Activated CD8-positive, alpha-beta memory T cell treated with anti-CD3 and anti-CD28 coated beads, Interleukin-2, amount 50 U/mL, for 1 hour (primary cell): Measurements from ENCODE around the gene WDR82.

Source experiments
- DNase-seq: peaks from one replicate; pipeline ENCODE4 v3.0.0-alpha.2; 2020; ENCODE audit errors: extremely low read depth

WDR82 gene

DNA sequence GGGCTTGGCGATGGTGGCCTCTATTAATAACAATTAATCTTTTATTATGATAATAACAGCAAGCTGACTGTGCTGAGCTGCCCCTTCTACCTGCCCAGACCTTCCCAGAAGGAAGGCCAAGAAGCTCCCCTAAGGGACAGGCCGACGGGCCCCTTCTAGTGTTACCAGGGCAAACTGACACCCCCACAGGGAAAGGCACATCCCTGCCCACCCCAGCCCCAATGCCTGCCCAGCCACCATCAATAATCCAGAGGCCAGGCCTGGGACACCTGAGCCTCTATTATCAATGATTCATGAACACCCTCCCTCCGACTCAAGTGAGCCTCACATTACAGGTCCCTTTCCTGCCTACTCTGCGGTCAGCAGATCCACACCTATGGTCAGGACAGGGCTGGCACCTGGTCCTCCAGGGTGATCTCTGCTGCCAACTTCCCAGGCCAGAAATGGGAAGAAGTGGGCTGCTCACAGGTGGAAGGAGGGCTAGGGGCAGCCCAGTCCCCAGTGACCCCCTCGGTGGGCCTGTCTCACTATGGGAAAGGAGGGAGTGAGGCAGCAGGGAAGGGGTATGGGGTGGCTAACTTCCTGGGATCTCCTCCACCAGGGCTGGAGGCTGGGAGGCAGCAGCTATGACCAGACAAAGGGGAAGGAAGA is 41.3 kb downstream of the WDR82 start:
- DNase-seq, result no peak

DNA sequence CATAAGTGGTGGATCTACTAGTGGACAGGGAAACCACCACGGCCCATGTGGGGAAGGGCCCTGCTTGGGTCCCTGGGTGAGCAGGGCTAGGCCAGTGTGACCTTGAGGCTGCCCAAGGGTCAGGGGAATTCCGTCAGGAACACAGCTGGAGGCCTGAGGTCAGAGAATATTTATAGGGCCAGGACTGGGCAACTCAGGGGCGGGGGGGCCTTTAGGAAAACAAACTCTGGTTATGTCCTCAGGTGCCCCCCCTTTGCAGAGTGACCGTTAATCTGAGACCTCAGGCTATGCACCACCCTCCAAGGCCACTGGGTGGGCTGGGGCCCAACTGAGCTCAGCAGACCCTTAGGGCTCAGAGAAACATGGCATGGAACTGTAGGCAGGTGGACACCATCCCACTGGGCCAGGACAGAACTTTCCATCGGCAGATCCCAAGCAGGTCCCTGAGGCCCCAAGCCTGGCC is 42.0 kb downstream of the WDR82 start:
- no peak for DNase-seq

DNA sequence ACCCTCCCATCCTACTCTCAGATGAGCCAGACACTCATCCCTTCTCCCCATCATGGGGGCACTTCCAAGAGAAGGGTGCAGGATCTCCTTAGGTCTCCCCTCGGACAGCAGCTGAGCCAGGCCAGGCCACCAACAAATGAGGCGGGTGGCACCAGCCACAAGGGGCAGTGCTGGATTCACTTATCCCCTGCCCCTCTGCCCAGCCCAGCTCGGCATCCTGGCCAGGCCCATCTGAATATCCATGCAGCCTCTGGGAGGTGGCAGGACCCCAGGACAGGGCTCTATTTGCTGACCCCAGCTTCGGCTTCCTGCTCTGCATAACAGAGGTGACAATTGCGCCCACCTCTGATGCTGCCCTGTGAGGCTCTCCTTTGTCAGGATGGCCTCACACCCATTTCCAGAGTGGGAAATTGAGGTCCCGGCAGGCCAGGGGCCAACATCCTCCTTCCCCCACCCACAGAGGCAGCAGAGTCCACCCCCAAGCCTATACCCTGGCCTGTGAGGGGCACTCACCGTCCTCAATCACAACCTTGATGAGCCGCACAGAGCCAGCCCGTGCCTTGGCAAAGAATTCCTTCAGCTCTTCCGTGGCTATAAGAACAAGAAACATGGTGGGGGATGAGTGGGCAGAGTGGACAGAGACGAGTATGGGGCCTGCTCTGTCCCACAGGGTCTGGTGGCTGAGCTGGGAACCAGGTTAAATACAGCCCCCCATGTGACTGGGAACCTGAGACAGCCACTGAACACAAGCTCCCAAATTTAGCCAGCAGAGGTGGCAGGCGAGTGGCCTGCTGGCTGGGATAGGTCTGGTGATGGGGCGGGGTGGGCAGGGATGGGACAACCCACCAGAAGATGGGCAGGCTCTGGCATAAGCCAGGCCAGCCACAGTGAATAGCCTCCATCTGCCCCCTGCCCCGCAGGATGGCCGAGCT is 43.7 kb downstream of the WDR82 start:
- DNase-seq, result no peak

DNA sequence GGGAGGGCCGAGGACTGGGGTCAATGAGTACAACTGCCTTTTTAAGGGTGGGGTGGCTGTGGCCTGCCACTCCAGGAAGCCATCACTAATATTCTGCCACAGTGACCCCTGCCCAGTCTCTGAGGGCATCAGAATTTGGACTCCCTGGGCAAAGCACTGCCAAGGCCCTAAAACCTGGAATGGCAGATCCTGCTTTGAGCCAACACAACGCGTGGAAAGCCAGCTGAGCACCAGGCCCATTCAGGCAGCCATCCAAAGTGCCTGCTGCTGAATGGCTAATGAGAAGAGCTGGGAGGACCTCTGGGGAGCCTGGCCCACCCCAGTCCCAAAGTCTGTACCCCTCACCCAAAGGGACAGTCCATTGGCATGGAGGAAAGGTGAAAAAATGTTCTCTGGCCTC is 44.5 kb downstream of the WDR82 start:
- no peak for DNase-seq

DNA sequence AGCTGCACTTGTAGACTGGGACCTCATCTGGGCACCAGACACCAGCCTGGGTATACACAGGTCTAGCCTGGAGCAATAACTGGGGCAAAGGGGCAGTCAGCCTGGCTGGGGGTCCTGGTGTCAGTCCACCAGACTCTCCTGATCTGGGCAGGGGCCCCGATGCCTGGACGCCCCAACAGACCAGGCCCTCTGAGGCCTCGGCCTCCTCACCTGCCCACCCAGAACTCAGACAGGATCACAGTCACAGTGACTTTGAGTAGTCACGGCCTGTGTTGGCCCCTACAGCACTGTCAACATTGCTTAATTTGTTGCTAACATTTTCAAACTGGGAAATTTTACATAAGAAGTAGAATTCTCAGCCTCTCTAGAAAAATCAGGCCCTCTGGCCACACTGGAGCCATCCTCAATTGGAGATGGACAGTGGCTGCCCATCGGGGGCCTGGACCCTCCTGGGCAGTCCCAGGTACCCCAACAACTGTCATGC is 45.3 kb downstream of the WDR82 start:
- DNase-seq, result no peak

DNA sequence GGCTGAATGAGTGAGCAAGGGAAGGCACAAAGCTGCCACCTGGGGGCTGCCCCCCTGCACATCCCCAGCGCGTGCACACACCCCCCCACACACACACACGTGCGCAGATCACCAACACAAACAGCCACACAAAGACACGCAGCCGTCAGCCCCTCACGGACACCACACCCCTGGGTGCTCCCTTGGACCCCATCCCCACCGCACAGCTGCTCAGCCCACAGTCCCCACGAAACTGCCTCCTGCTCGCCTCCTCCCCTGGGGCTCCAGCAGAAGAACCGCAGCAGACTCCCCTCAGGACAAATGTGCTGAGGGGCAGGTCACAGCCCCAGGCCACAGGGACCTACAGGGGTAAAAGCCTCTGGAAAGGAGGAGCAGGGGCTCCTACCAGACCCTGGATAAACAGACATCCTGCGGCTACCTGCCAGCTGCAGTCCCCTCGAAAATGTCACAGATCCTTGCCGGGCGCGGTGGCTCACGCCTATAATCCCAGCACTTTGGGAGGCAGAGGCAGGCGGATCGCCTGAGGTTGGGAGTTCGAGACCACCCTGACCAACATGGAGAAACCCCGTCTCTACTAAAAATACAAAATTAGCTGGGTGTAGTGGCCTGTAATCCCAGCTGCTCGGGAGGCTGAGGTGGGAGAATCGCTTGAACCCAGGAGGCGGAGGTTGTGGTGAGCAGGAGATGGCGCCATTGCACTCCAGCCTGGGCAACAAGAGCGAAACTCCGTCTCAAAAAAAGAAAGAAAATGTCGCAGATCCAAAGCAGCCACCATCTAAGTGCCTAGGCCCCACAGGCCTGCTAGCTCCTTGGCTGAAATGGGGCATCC is 46.0 kb downstream of the WDR82 start:
- DNase-seq, result no peak

DNA sequence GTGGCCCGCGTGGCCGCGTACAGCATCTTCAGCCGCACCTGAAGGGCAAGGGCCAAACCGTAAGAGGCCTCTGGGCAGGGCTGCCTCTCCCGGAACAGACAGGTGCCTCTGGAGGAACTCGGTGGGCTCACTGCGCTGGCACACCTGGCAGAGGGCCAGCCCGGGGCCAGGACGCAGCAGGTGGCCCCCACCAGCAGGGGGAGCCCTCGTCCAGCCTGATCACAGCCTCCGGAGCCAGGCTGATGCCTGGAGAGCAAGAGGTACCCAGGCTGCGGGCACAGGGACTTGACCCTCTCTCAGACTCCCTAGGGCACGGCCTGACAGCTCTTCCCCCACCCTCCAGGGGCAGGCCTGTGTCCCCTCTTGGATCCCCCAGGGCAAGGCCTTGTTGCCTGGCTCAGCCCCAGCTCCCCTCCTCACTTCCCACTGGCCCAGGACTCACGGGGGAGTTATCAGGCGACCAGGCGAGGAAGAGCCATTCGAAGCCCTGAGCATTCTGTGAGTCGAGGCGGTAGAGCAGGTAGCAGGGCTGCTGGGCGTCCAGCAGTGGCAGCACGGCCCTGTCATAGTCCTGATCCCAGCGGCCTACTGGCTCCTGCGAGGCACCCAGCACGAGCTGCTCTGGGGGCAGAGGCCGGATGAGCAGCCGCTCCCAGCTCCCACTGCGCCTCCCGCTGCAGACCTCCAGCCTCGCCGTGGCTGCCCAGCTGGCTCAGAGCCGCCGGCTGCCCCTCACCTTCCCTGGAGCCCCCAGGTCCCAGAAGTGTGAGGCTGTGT is 46.8 kb downstream of the WDR82 start:
- peak; percentile 68 for DNase-seq

DNA sequence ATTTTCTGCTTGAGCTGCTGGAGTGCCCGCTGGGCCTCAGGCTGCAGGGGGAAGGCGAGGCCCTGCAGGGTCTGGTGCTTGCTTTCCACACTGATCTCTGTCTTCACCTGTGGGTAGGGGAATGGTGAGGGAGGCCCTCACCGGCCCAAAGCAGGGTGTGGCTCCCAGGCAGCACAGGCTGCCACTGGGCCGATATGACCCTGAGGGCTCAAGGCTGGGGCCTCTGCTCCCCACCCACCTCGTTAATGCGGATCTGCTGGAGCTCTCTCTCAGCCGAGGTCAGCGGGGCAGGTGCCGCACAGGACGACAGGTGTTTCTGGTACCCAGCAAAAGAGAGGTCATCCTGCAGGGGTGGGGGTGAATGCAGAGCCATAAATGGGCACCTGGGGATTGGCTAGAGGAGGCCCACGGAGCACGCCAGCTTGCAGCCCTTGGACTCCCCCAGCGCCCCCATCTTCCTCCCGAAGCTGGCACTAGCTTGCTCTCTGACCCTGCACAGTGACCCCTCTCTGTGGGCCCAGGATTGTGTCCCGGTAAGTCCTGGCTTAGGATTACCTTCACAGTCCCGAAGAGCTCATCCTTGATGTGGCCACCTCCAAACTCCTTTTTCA is 47.5 kb downstream of the WDR82 start:
- DNase-seq, result no peak

DNA sequence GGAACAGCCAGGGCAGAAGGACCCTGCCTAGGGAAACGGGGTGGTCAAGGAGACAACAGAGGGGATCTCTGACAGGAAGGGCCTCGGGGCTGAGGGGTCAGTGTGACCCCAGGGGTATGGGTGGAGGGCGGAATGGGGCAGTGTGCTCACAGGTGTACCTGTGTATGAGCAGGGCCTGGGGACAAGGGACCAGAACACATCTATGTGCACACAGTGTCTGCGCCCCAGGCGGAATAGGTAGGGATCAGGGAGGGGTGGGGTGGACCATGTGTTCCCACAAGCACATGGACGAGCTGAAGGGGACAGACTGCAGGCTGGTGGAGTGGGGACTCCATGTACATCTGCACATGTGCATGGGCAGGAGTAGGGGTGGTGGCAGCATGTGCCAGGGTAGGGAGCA is 48.0 kb downstream of the WDR82 start:
- DNase-seq, result no peak

DNA sequence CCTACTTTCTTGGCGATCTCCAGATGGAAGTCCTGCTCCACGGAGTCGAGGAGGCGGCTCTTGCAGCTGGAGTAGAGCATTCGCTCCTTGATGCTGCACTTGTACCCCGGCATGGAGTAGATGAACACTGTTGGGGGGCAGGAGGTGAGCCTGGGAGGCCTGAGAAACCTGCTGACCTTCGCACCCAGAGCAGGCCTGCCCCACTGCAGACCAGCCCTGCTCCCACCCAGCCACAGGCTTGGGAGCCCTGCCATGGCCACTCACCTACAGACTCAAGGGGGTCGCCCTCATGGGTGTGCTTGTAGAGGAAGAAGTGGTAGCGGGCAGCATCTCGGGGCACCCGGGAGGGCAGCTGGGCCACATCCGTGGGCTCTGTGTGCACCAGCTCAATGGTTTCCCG is 48.8 kb downstream of the WDR82 start:
- no peak for DNase-seq

DNA sequence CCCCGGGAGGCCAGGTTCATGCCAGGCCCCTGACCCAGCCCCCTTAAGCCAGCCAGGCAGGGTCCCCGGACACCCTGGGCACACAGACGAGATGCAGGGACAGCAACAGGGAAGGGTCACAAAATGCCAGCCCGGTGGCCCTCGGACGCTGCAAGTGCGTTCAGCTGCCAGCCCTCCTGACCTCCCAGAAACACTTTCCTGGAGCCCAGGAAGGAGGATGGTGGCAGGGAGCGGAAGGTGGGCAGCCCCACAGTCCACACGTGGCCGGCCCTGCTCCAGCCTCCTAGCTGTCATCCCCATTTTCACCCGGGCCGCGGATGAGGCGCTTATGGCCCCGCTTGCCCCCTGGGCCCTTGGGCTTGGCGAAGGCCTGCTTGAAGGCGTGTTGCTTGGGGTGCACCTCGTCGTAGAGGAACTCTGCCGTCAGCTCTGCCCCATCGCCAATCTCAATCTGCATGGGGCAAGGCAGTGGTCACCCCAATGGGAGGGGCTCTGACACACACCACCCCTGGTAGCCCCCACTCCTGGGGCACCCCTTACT is 49.6 kb downstream of the WDR82 start:
- DNase-seq, result no peak

DNA sequence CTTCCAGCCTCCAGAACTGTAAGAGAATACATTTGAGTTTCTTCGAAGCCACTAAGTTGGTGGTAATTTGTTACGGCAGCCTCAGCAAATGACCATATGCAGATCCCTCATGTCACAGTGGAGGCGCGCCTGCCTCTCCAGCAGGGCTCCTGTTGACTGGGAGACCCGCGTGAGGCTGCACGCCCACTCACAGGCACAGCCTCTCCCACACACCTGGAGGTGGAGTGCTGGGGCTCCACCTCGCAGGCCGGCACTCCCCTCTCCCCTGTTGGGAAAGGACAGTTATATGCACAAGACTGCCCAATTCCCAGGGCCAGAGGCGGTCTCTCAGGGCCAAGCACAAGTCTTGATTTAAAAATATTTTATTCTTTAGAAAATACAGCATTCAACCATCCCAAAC is 50.2 kb downstream of the WDR82 start:
- DNase-seq, result no peak

DNA sequence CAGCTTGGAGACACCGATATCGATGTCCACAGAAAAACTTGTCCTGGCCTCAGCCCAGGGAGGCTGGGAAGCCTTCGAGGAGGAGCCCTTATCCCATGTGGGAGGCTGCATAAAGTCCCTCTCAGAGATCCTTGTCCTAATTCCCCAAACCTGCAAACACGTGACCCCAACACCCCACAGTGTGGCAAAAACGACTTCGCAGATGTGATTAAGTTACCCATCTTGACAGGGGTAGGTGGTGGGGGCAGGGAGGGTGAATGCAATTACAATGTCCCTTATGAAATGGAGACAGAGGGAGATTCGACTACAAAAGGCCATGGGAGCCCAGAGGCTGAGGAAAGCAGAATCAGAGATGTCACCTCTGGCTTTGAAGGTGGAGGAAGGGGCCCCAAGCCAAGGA is 50.7 kb downstream of the WDR82 start:
- no peak for DNase-seq

DNA sequence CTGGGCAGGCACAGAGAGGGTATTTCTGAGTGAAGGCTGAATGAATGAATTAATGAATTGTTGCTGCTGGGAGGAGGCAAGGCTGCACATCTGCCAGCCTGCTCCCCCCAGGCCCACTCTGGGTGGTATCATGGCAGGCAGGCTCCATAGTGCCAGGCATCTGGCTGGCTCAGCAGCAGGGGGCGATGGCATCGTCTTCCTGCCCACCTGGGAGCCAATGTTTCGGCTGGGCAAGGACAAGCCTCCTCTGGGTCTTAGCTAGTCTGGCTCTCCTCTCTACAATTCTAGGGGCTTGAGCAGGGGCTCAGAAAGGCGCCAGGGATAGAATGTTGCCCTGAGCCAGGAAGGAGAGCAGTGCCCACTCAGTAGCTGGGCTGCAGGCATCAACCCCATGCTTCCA is 51.3 kb downstream of the WDR82 start:
- no peak for DNase-seq

DNA sequence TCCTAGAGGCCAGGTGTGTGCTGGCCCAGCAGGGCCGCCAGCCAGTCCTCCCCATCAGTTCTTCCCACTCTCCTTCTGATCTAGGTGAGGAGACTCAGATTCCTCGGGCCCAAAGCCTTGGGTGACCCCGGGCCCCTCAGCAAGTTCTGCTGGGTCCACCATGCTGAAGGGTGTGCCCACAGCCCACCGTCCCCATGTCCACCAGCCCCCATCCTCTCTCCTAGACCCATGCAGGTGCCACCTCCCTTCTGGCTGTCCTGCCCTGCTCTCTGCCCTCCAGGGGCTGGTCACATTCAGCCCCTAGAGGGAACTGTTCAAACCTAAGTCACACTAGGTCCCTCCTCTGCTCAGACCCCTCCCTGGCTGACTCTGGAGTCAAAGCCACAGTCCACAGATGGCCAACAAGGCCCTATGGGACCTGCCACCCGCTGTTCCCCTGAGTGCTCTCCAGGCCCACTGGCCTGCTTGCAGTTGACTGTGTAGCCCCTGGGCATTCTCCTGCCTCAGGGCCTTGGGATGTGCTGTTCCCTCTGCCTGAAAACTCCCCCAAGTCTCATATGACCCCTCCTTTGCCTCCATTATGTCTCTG is 52.1 kb downstream of the WDR82 start:
- DNase-seq, result no peak

DNA sequence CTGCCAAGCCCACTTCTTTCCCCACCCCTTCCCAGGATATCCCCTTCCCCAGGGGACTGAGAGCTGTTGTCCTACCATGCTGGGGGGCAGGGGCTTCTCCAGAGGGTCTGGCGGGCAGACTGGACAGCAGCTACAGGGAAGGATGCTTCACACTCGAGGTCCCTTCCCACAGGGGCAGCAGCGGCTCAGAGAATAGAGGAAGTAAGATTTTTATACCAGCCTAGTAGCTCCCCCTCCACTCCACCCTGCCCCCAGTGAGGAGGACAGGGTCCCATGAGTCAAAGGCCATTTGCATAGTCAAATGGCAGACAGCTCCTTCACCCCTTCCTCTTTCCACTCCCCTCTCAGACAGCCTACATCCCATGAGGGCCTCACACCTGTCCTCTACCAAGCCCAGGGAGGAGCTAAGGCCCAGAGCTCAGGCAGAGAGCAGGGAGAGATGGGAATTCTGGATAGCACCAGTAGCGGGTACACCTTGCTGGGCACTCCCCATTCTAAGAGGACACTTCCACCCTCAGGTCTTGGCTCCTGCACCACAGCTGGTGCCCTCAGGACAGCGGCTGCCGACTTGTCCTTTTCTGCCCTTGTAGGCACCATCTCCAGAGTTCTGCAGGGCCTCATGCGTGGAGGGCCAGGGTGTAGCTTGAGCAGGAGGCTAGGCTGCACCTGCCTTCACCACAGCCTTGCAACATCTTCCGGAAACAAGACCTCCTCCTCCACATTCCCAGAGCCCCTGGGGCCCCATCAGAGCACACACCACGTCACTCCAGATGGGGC is 52.8 kb downstream of the WDR82 start, which contains the start of gene TLR9:
TLR9 (minus strand) TSS at position 194 of the 777 bp plus-strand sequence; CDS start at position 78, 116 bp downstream.
- no peak for DNase-seq

DNA sequence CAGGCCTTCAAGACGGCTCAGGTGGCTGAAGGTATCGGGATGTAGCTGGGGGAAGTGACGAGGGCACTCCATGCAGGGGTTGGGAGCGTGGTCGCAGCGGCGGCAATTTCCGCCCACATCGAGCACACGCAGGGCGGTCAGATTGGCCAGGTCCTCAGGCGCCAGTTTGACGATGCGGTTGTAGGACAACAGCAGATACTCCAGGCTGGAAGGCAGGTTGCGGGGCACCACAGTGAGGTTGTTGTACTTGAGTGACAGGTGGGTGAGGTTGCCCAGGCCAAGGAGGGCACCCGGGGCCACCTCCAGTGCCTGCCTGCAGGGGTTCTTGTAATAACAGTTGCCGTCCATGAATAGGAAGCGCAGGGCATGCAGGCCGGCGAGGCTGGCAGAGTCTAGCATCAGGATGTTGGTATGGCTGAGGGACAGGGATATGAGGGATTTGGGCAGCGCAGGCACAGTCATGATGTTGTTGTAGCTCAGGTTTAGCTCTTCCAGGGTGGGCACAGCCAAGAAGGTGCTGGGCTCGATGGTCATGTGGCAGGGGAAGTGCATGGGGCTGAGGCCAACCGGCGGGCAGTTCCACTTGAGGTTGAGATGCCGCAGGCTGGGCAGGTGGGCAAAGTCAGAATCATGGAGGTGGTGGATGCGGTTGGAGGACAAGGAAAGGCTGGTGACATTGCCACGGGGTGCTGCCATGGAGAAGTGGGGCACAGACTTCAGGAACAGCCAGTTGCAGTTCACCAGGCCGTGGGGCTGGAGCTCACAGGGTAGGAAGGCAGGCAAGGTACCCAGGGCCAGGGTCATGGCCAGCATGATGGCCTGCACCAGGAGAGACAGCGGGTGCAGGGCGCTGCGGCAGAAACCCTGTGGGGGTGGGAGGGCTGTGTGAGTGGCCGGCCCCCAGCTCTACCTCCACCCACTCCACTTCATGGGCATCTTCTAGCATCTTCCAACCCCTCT is 54.7 kb downstream of the WDR82 start:
- DNase-seq, result no peak
